ENCODE data around the gene HSPB1.
"Not testable (repeated sequence)": the region's sequence is repeated elsewhere in the genome, so short reads cannot be mapped to it uniquely, and the experiment has no call there.

Gene HSPB1

DNA sequence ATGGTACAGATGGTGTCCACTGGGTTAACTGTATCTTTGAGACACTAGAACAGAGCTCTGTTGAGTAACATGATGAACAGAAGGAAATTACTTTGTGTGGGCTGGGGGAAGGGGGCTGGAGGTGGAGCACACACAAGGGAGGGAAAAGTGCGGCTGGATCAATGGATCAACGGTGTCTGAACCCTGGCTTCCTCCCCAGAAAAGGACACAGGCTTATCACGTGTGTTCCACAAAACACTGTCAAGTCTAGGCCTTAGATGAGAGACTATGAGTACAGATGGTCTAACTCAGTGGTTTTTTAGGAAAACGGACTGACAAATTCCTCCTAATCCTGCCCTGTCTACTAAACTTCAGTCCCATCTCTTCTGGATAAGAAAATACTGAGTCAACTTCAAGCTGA, 27.8 kb downstream of the HSPB1 start:
- FAIRE-seq (no peak), DNase-seq (ENCODE audit: low spot score) (no peak)

DNA sequence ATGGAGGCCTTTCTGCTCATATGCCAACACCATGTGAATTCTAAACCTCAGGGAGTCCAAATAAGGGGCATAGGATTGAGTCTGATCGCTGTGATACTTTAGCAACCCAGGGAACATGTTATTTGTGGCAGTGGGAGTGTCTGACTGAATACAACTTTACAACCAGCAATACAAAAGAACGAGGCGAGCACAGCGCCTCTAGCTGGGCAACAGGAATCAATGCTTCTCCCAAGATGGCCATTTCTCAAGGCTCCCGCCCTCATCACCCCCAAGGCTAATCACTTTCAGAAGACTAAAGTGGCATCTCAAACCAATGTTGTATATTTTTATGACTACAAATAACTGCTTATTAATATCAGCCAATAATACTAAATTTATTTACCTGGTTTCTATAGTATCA, 28.2 kb downstream of the HSPB1 start:
- DNase-seq (ENCODE audit: low spot score) (no peak), FAIRE-seq (no peak)

DNA sequence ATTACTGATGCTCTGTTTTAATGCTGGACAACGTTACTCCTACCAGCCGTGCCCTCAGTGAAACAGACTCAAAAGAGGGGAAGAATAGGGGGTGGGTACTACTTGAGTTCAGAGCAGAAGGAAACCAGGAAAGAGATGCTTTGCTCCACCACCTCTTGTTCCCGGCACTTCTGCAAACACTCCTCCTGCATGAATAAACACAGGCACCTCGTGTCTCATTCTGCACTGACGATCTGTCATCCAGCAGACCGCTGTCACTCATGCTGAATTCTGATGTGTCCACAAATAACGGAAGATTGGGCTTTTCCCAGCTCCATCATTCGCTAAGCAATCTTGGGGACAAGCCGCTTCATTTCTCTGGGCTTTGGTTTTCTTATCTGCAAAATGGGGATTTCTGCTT, 29.6 kb downstream of the HSPB1 start:
- no peak for FAIRE-seq
- no peak for DNase-seq (ENCODE audit: low spot score)

DNA sequence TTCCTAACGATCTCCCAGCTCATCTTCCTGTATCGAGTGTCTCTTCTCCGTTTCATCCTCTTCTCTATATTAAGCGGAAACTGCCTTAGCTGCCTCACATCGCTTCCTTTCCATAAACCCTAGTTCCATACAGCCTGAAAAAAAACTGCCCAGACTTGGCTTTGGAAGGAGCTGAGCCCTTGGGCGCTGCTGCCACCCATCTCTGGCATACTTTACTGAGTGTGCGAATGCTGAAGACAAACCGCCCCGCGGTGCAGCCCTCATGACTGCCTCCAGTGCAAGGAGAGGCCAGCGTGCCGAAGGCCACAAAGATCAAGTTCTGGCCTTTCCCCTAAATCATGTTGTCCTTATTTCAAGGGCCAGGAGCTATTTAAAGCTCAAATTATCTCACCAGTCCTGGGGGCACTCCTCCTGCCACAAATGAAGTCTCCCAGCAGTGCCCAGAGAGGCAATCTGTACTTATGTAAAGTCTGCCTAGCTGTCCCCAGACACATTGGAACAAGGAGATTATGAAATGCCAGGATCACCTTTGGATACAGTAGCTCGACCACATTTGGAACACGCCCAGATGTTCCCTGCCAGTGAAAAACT, 31.1 kb downstream of the HSPB1 start:
- FAIRE-seq = no peak
- DNase-seq (ENCODE audit: low spot score) = no peak

DNA sequence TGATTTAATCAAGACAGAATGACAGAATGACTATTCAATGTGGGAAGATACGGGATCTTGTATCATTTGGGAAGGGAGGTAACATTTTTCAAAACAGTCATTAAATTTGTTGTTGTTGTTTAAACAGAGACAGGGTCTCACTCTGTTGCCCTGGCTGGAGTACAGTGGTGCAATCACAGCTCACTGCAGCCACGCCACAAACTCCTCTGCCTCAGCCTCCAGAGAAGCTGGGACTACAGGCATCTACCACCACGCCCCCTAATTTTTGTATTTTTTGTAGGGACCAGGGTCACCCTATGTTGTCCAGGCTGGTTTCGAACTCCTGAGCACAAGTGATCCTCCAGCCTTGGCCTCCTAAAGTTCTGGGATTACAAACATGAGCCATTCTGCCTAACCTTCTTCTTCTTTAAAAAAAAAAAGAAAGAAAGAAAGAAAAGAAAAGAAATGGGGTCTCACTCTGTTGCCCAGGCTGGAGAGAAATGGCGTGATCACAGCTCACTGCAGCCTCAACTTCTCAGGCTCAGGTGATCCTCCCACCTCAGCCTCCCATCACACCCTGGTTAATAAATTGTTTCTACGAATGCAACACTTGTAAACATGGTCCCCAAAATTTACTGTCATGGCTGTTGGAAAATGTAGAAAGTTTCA, 32.0 kb downstream of the HSPB1 start:
- no peak for FAIRE-seq
- no peak for DNase-seq (ENCODE audit: low spot score)

- not testable (repeated sequence) for DNase-seq (ENCODE audit: low spot score); FAIRE-seq
Measured at GRCh38 chr7:76335417-76335816, 32.9 kb downstream of the HSPB1 start.

DNA sequence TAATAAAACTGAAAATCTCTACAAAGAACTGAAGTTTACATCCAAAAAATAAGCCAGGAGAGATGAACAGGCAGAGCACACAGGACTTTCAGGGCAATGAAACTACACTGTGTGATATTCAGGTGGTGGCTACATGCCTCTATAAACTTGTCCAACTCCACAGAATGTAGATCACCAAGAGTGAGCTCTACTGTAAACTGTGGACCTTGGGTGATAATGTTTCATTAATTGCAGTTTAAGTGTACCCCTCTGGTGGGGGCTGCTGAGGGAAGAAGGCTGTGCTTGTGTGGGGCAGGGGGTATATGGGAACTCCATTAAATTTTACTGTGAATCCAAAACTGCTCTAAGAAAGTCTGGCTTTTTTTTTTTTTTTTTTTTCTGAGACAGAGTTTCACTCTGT, 33.6 kb downstream of the HSPB1 start:
- no peak for FAIRE-seq

DNA sequence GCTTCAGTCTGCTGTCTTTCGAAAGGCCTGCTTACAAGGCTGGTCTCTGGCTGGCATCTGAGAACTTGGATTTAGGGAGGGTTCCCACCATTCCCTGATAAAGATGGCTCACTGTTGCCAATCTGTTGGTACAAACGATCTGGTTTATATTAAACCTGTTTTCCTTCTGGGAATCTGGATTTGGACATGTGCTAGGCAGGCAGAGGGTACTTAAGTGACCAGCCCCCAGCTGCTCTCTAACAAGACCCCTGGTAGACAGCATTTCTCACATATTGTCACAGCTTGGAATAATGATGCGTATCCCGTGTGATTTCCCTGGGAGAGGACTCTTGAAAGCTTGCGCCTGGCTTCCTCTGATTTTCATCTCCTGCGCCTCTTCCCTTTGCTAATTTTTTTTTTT, 34.7 kb downstream of the HSPB1 start:
- no peak for FAIRE-seq
- no peak for DNase-seq (ENCODE audit: low spot score)

More for the DNA sequence above, 33.6 kb downstream of the HSPB1 start:
- DNase-seq (ENCODE audit: low spot score) = no peak

DNA sequence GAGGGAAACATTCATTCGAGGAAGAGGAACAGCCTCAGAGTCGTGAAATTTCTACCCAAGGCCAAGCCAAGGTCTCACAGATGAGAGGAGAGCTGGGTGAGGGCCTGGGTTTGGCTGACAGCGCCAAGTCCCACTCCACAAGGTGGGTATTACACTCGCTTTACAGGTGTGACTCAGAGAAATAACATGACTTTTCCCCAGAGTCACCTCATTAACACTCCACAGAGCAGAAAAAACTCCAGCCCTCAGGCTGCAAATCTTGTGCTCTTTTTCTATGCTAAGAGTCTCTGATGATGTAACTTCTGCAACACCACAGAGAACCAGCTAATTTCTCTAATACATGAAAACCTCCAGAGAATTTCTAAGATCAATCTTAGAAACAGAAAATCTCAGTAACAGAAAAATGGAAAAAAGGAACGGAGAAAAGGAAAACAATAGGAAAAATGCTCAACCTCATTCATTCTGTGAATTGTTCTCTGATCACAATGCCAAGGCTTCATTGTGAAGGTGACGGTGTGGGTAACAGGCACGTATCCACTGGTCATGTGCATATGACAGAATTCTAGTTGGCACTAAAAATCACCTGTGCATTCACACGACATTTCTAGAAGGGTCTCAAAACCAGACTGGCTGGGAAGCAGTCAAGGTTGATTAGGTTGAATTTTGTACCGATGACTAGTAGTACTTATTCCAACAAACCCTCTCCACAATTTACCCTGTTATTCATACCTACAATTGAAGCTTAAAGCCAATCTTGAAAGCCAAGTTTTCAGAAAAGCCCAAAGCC, 36.0 kb downstream of the HSPB1 start:
- FAIRE-seq = no peak
- no peak for DNase-seq (ENCODE audit: low spot score)

GRCh38 chr7:76340617-76341131, 38.2 kb downstream of the HSPB1 start:
- DNase-seq (ENCODE audit: low spot score) (no peak), FAIRE-seq (no peak)

- no peak for DNase-seq (ENCODE audit: low spot score)
- no peak for FAIRE-seq
Measured at GRCh38 chr7:76342222-76342621, 39.7 kb downstream of the HSPB1 start.

- FAIRE-seq (no peak), DNase-seq (ENCODE audit: low spot score) (no peak)
Measured at GRCh38 chr7:76343294-76343930, 40.9 kb downstream of the HSPB1 start.

GRCh38 chr7:76343931-76344321, 41.5 kb downstream of the HSPB1 start:
- no peak for DNase-seq (ENCODE audit: low spot score)
- no peak for FAIRE-seq

- FAIRE-seq = no peak
- DNase-seq (ENCODE audit: low spot score) = no peak
Measured at GRCh38 chr7:76346097-76346496, 43.6 kb downstream of the HSPB1 start.

DNA sequence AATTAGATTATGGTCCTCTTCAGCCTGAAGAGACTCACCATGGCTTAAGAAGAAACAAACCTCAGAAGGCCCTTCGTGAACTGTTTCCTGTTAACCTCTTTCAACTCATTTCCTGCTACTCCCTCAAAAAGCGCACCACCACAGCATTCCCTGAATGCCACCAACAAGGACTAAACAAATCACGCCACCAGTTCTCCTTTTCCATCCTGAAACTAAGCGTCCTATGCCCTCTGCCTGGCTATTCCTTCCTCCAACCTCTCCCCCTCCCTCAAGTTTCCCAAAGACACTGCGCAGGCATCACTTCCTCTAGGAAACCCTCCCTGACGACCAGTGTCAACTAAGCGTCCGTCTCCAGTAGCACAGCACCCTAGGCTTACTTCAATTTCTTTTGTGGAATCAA, 44.3 kb downstream of the HSPB1 start:
- FAIRE-seq (no peak), DNase-seq (ENCODE audit: low spot score) (no peak)

DNA sequence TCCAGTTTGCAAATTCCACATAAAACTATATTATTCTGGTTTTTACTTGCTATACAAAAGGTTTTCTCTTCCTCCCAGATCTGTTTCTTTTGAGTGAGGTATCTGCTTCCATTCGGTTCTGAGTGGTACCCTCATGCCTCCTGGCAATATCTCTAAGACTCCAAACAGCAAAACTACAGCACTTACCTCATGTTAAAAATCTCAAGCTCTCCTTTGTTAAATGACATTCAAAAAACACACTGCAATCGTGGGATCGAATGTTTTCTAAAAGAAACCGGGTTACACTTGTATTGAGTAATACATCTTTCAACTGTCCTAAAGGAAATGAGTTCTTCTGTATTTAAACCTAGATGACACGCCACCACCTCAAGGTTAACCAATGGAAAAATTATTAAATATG, 45.2 kb downstream of the HSPB1 start:
- FAIRE-seq (no peak), DNase-seq (ENCODE audit: low spot score) (no peak)

- no peak for DNase-seq (ENCODE audit: low spot score)
- FAIRE-seq = no peak
Measured at GRCh38 chr7:76349313-76349885, 46.9 kb downstream of the HSPB1 start.

- DNase-seq (ENCODE audit: low spot score) = no peak
- FAIRE-seq = no peak
Measured at GRCh38 chr7:76351372-76351771, 48.9 kb downstream of the HSPB1 start.

DNA sequence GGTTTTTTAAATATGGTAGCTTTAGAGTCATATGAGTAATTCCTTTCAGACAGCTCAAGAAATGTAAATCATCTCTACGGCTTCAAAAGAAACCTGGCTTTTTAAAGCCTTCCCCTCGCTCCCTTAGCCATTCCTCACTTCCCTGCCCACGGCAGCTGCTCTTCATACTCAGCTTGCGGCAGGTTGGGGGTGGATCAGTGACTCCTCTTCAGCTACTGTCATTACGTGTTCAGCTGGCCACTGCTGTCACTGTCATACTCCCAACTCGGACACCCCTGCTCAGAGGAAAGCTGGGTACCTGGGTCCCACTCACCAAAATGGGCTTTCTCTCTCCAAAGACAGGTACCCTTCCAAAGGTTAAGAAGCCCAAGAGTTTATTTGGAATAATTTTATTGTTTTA, 49.7 kb downstream of the HSPB1 start:
- DNase-seq (ENCODE audit: low spot score) (no peak), FAIRE-seq (no peak)

DNA sequence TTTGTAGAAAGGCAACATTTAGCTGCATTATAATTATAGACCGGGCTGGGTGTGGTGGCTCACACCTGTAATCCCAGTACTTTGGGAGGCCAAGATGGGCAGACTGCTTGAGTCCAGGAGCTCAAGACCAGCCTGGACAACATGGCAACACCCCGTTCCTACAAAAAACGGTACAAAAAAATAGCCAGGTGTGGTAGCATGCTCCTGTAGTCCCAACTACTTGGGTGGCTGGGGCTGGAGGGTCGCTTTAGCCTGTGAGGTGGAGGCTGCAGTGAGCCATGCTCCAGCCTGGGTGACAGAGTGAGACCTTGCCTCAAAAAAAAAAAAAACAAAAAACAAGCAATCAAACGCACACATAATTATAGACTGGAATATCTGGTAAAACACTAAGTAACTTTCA, 51.3 kb downstream of the HSPB1 start:
- DNase-seq (ENCODE audit: low spot score) = no peak
- FAIRE-seq = no peak

Data from urothelium cell line (cell line).